Measurements from ENCODE around the gene MAL.

- TF ChIP-seq CTCF (IDR thresholded peaks at IDR 0.05), result no peak
- no peak for TF ChIP-seq POLR2A (IDR thresholded peaks at IDR 0.05)
These were observed 9.3 kb downstream of the MAL start for GRCh38 chr2:95034818-95035217.

Measured in esophagus squamous epithelium (tissue), 4 donors.